ENCODE data around the gene FKBP4.

- TF ChIP-seq CTCF (IDR thresholded peaks at IDR 0.05), result no peak
- TF ChIP-seq POLR2A (IDR thresholded peaks at IDR 0.05), result no peak
These were observed 28.7 kb downstream of the FKBP4 start for GRCh38 chr12:2823483-2823882.
